KOPT-K1 (cell line): ENCODE data around the gene TGFBR2.

Source experiments
- H3K27ac ChIP-seq: fragments of 200-600 bp; sonication (generic); 2 replicates; pipeline ENCODE4 v1.5.1; 2016; ENCODE audit warnings: antibody characterized with exemption, mild to moderate bottlenecking, low read depth, low read length; ENCODE audit not compliant: poor library complexity, severe bottlenecking
- H3K36me3 ChIP-seq: fragments of 200-600 bp; sonication (generic); 2 replicates; pipeline ENCODE4 v1.5.1; 2017; ENCODE audit warnings: antibody characterized with exemption, mild to moderate bottlenecking, low read length, moderate library complexity; ENCODE audit not compliant: insufficient read depth
- H3K9me3 ChIP-seq: fragments of 200-600 bp; sonication (generic); 2 replicates; pipeline ENCODE4 v1.5.1; 2017; ENCODE audit warnings: antibody characterized with exemption, low read length, mild to moderate bottlenecking; ENCODE audit not compliant: insufficient read depth, poor library complexity, severe bottlenecking

The TGFBR2 gene

GRCh38 chr3:30723211-30723610 is 116.8 kb downstream of the TGFBR2 start:
- Histone ChIP-seq H3K9me3 (no peaks in the 10 kb centered on the region), H3K27ac (no peak overlapping the region), H3K36me3 (no peaks in the 10 kb centered on the region)

GRCh38 chr3:30724863-30725262 is 118.5 kb downstream of the TGFBR2 start:
- H3K9me3 ChIP-seq, result no peaks in the 10 kb centered on the region
- H3K36me3 ChIP-seq, result no peaks in the 10 kb centered on the region
- no peak overlapping the region for H3K27ac ChIP-seq

- Histone ChIP-seq H3K9me3 (no peaks in the 10 kb centered on the region), H3K27ac (no peak overlapping the region), H3K36me3 (no peaks in the 10 kb centered on the region)
Measured at GRCh38 chr3:30728143-30728542, 121.7 kb downstream of the TGFBR2 start.

GRCh38 chr3:30729512-30729911 is 123.1 kb downstream of the TGFBR2 start:
- H3K36me3 ChIP-seq, result no peaks in the 10 kb centered on the region
- H3K9me3 ChIP-seq, result no peaks in the 10 kb centered on the region
- H3K27ac ChIP-seq, result no peak overlapping the region

- Histone ChIP-seq H3K36me3 (no peaks in the 10 kb centered on the region), H3K9me3 (no peaks in the 10 kb centered on the region), H3K27ac (no peak overlapping the region)
Measured at GRCh38 chr3:30729936-30730335, 123.5 kb downstream of the TGFBR2 start.

GRCh38 chr3:30730967-30731366 is 124.6 kb downstream of the TGFBR2 start:
- Histone ChIP-seq H3K9me3 (no peaks in the 10 kb centered on the region), H3K27ac (no peak overlapping the region), H3K36me3 (no peaks in the 10 kb centered on the region)

- Histone ChIP-seq H3K36me3 (no peaks in the 10 kb centered on the region), H3K9me3 (no peaks in the 10 kb centered on the region), H3K27ac (no peak overlapping the region)
Measured at GRCh38 chr3:30733209-30733608, 126.8 kb downstream of the TGFBR2 start.

GRCh38 chr3:30733696-30734095 is 127.3 kb downstream of the TGFBR2 start:
- Histone ChIP-seq H3K36me3 (no peaks in the 10 kb centered on the region), H3K9me3 (no peaks in the 10 kb centered on the region), H3K27ac (no peak overlapping the region)

GRCh38 chr3:30737743-30738499 is 131.5 kb downstream of the TGFBR2 start:
- Histone ChIP-seq H3K36me3 (no peaks in the 10 kb centered on the region), H3K27ac (no peak overlapping the region), H3K9me3 (no peaks in the 10 kb centered on the region)

- Histone ChIP-seq H3K36me3 (no peaks in the 10 kb centered on the region), H3K9me3 (no peaks in the 10 kb centered on the region), H3K27ac (no peak overlapping the region)
Measured at GRCh38 chr3:30738605-30739004, 132.2 kb downstream of the TGFBR2 start.

GRCh38 chr3:30741889-30742288 is 135.5 kb downstream of the TGFBR2 start:
- Histone ChIP-seq H3K9me3 (no peaks in the 10 kb centered on the region), H3K36me3 (no peaks in the 10 kb centered on the region), H3K27ac (no peak overlapping the region)

- no peaks in the 10 kb centered on the region for H3K9me3 ChIP-seq
- no peaks in the 10 kb centered on the region for H3K36me3 ChIP-seq
- H3K27ac ChIP-seq, result no peak overlapping the region
Measured at GRCh38 chr3:30742796-30743619, 136.6 kb downstream of the TGFBR2 start.
